Right lung (tissue), 5 donors: ENCODE results near the gene NCCRP1. TPM values are rescaled to one million over a fixed set of nuclear protein-coding genes. Genes with fewer than 3 reads are reported as not detected.
"Not testable (repeated sequence)": the region's sequence is repeated elsewhere in the genome, so short reads cannot be mapped to it uniquely, and the experiment has no call there.

ENCODE experiments used
- DNase-seq, 2 donors: peaks; one replicate each; pipeline ENCODE4 v3.0.0-alpha.2; 2013
- polyA plus RNA-seq, 5 donors: library from polyadenylated mRNA; unstranded; fragments of 120-200 nt; gene quantifications; one replicate each; pipeline versions ENCODE4 v1.2.1 to v1.2.3, GENCODE V29; 2013; ENCODE audit warnings: inconsistent platforms in 1 of 5, low replicate concordance in 1 of 5; ENCODE audit not compliant: insufficient read length in 5 of 5, insufficient read depth in 1 of 5

The NCCRP1 gene
- polyA plus RNA-seq, 5 donors: 0.09 to 0.29 (median 0.21) TPM

DNA sequence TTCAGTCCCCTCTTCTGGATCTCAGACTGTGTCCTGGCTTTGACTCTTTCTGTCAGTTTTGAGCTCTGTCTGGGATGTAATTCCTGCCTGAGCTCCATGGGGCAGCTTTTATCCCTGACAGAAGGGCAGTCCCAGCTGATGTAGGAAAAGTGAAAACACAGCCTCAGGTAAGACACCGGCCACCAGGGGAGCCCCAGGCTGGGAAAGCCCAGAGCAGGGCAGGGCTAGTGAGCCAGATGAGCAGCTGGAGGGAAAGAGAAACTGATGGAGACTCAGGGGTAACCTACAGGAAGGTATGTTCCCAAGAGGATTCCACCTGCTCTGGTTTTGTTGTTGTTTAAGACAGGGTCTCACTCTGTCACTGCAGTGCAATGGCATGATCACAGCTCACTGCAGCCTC is 48.4 kb downstream of the NCCRP1 start:
- not testable (repeated sequence) for DNase-seq

DNA sequence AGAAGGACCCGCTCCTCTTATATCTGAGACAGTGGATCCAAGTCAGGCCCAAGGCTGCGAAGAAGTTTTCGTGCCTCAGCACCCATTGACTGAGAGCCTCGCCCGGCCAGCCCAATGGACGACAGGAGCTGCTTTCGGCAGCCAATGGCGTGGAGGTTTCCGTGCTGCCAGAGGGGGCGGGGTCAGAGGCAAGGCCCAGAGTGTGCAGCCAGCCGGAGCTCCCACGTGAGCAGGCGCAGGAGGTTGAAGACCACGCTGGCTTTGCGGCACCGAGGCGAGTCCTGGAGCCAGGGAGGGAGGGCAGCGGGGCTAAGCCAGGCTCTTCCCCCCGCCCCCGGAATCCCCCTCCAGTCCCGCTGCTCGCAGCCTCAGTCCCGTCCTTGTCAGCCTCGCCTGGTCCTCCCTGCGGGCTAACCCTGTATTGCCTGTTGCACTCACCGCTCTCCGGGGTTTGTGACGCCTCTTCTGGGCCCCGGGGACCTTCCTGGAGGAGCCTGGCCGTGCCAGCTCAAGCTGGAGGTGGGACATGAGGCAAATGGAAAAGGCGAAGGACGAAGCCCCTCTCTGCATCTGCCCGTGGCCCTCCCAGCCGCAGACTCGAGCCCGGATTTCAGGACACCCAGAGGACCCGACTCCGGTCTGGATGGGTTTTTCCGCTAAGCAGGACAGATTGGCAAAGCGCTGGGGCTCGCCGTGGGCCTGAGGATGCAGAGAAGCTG is 50.3 kb downstream of the NCCRP1 start:
- no peak for DNase-seq

DNA sequence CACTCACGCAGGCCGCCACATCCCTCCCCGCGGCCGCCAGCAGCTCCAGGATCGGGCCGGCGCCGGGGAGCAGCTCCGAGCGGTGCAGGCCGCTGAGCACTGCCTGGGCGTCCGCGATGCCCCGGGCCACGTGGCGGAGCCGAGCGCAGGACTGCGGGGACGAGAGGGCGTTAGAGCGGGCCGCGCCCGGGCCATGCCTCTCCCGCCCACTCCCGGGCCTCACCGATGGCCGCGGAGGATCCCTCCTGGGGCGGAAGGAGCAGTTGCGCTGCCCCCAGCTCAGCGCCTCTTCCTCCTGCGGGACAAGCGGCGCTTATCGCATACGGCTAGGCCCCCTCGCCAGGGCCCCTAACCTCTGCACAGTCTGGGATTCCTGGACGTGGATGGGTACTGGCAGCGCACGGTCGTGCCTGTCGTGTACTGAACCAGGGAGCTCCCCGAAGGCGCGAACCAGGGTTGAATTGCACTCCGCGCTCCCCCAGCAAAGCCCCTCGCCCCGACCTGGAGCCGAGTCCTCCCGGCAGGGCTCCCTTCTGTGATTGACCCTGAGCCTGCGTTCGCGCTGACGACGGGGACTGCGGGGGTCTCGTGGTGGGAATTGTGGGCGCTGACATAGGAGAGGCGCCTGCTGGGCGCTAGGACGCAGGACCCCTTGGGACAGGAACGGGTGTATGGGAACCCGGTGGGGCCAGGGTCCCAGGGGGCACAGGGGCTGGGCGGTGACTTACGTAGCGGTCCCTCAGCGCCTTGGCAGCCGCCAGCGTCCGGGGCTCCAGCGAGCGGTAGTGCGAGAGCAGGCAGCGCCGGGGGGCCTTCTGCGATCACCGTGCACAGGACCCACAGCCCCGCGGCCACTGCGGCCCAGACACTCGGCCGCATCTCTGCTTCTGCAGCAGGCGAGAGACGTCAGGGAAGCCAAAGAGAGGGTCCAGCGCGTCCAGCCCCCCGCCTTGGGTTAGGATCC is 51.2 kb downstream of the NCCRP1 start:
- no peak for DNase-seq

DNA sequence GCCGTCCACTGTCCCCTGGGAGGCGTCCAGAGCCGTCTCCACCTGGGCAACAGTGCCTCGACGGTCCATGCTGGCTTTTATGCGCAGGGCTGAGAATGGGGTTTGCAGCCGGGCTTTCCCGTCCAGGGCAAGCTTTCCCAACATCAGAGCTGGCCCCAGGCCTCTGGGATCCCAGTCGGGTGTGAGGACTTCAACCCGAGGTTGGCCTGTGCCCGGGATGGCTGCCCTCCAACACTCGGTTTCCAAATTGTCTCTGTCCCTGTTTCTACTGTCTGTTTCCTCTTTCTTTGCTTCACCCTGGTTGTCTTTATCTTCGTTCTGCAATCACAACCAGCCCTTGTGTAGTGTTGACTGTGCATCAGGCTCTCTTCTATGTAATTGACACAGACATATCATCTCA is 52.0 kb downstream of the NCCRP1 start, which contains the start of gene IFNL4:
TSS of gene IFNL4 (minus strand) at position 51 of the 400 bp plus-strand sequence.
- DNase-seq: no peak

DNA sequence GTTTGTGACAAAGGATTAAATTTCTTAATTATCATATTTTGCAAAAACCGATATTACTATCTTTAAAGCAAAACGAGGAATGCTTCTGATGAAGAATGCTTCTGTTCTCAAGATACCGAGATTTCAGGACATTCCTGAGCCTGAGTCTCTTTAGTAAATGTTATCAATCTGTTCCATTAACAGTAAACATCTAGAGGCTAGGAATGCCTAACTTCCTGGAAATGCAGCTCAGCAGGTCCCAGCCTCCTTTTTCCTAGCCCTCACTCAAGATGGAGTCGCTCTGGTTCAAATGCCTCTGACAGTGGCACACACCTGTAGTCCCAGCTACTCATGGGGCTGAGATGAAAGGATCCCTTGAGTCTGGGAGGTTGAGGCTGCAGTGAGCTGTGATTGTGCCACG is 54.3 kb downstream of the NCCRP1 start:
- DNase-seq: no peak

Other genes starting within 250 kb of the NCCRP1 start
- gene FBXO17, start 221.2 kb upstream of the NCCRP1 start, polyA plus RNA-seq: 10 to 100 TPM; 36.5 to 48.9 (median 44.2) TPM
- 1 to 10 TPM; 3.6 to 5.1 (median 4.1) TPM for gene FBXO27, start 164.4 kb upstream of the NCCRP1 start, polyA plus RNA-seq
- gene ACP7, start 112.6 kb upstream of the NCCRP1 start, polyA plus RNA-seq: under 1 TPM; 0.08 to 0.16 (median 0.14) TPM
- 10 to 100 TPM; 32.3 to 71.0 (median 52.4) TPM for gene PAK4, start 71.2 kb upstream of the NCCRP1 start, polyA plus RNA-seq
- gene SYCN, start 7.3 kb downstream of the NCCRP1 start, polyA plus RNA-seq: not detected
- not detected for gene IFNL3, start 48.0 kb downstream of the NCCRP1 start, polyA plus RNA-seq
- not detected for gene IFNL4, start 51.9 kb downstream of the NCCRP1 start, polyA plus RNA-seq
- not detected for gene IFNL2, start 71.4 kb downstream of the NCCRP1 start, polyA plus RNA-seq
- gene IFNL1, start 99.4 kb downstream of the NCCRP1 start, polyA plus RNA-seq: not detected
- 1 to 10 TPM; 1.3 to 3.3 (median 2.1) TPM for gene LRFN1, start 123.9 kb downstream of the NCCRP1 start, polyA plus RNA-seq
- gene GMFG, start 139.1 kb downstream of the NCCRP1 start, polyA plus RNA-seq: 10 to 100 TPM; 42.5 to 54.5 (median 50.2) TPM
- gene SAMD4B, start 145.5 kb downstream of the NCCRP1 start, polyA plus RNA-seq: 100 to 1,000 TPM in 3 of 5 donors, 10 to 100 TPM in 2; 79.7 to 128 (median 117) TPM
- gene PAF1, start 194.1 kb downstream of the NCCRP1 start, polyA plus RNA-seq: 10 to 100 TPM; 57.7 to 71.1 (median 69.7) TPM
- gene MED29, start 194.4 kb downstream of the NCCRP1 start, polyA plus RNA-seq: 10 to 100 TPM; 32.9 to 45.0 (median 34.4) TPM
- 100 to 1,000 TPM in 1 of 5 donors, 10 to 100 TPM in 4; 36.6 to 122 (median 82.1) TPM for gene ZFP36, start 209.9 kb downstream of the NCCRP1 start, polyA plus RNA-seq
- 10 to 100 TPM; 75.8 to 98.2 (median 89.8) TPM for gene PLEKHG2, start 215.7 kb downstream of the NCCRP1 start, polyA plus RNA-seq
- gene RPS16, start 239.0 kb downstream of the NCCRP1 start, polyA plus RNA-seq: 1,000 to 10,000 TPM; 1,340 to 2,075 (median 1,433) TPM
- 100 to 1,000 TPM; 112 to 153 (median 126) TPM for gene SUPT5H, start 248.6 kb downstream of the NCCRP1 start, polyA plus RNA-seq